Measurements from ENCODE around the gene ZNF536. TPM values are rescaled to one million over a fixed set of nuclear protein-coding genes. Genes with fewer than 3 reads are reported as not detected.
"Not testable (repeated sequence)": the region's sequence is repeated elsewhere in the genome, so short reads cannot be mapped to it uniquely, and the experiment has no call there.

Gene ZNF536
- total RNA-seq, 1 donor from 2014 or later, result 9.2 TPM

- no peaks in the 10 kb centered on the region for H3K36me3 Mint-ChIP-seq
- peaks cover 52% of the 10 kb centered on the region for H3K27me3 Mint-ChIP-seq
- no peak for DNase-seq (ENCODE audit: extremely low spot score, unreplicated experiment)
- H3K4me1 Mint-ChIP-seq (ENCODE audit: unreplicated experiment), result peaks cover 7% of the 10 kb centered on the region
- no peak overlapping the region for H3K4me3 Mint-ChIP-seq
- H3K27ac Mint-ChIP-seq, result no peak overlapping the region
- H3K9me3 Mint-ChIP-seq, result no peaks in the 10 kb centered on the region
- no peak for TF ChIP-seq CTCF (conservative IDR thresholded peaks at IDR 0.05)
Observed at GRCh38 chr19:30395283-30395682, 23.1 kb downstream of the ZNF536 start.

- H3K36me3 Mint-ChIP-seq; H3K4me3 Mint-ChIP-seq; DNase-seq (ENCODE audit: extremely low spot score, unreplicated experiment); H3K27ac Mint-ChIP-seq; H3K4me1 Mint-ChIP-seq (ENCODE audit: unreplicated experiment); H3K9me3 Mint-ChIP-seq: not testable (repeated sequence)
- H3K27me3 Mint-ChIP-seq, result peaks cover 27% of the 10 kb centered on the region
Observed at GRCh38 chr19:30398539-30398938, 26.4 kb downstream of the ZNF536 start.

- Mint-ChIP-seq H3K9me3 (no peaks in the 10 kb centered on the region), H3K4me3 (no peak overlapping the region), H3K36me3 (no peaks in the 10 kb centered on the region), H3K27ac (no peak overlapping the region), H3K4me1 (ENCODE audit: unreplicated experiment) (peaks cover 11% of the 10 kb centered on the region), H3K27me3 (peaks cover 15% of the 10 kb centered on the region)
- no peak for TF ChIP-seq CTCF (conservative IDR thresholded peaks at IDR 0.05)
- no peak for DNase-seq (ENCODE audit: extremely low spot score, unreplicated experiment)
Observed at GRCh38 chr19:30401956-30402355, 29.8 kb downstream of the ZNF536 start.

DNA sequence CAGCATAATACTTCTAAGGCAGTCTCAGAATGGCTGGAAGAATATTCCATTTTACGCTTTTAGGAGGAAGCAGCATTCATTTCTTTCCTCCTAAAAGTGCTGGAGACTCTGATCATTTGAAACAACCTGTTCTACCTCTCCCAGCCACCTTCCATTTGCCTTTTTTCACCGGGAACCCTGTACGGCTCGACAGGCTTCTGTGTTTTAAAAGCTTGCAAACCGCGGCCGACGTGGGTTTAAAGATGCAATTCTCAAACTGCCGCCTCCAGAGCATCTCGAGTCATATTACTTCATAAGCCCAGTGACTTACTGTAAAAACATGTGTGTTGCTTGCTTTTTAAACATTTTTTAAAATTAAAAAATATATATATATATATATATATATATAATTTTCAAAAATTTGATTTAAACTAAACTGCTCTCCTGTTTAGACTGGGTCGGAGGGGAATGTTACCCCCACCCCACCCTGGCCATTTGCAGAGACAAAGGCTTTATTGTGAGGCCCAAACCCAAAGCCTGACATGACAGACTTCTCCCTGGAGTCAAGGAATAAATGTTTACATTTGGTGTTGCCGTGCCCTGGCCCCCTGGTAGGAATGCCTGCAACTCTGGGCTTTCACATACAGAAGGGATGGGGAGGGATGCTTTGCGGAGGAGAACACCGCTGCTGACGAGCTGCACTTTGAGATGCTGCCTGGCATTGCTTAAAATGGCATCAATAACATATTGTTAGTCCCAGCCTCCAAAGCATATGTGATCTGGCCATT lies 30.4 kb downstream of the ZNF536 start:
- H3K36me3 Mint-ChIP-seq, result no peaks in the 10 kb centered on the region

DNA sequence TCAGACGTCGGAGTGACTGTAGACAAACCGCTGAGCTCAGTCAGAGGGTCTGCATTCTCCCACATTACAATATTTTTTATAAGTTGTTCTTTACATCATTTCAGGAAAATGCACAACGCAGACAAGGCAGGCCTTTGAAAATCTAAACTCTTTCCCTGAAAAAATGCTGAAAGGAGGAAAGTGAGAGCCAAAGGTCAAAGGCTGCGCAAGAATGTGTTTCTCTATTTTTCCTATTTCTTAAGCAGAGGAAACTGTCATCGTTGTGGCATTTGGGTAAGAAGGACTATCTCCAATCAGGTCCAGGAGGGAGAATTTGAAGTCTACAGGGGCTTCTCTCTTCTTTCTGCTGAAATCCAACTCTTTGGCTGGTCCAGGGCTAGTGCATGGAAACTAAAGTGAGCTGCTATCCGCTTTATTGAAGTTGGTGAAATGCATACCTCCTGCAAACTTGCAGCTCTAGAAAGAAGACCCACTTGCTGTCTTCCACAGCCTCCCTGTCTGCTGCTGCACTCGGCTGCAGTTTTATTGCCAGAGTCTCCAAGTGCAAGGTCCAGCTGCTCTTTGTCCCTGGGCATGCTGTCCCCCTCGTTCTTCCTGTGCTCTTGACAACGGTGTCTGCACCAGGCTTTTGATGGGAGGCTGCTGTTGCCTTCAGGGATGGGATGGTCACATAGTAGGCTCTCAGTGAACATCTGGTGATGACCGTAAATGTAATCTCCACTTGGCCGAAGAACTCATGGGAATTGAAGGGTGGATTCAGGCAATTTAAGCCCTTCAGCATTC lies 31.2 kb downstream of the ZNF536 start:
- peaks cover 11% of the 10 kb centered on the region for H3K4me1 Mint-ChIP-seq (ENCODE audit: unreplicated experiment)
- no peak for TF ChIP-seq CTCF (conservative IDR thresholded peaks at IDR 0.05)
- no peaks in the 10 kb centered on the region for H3K36me3 Mint-ChIP-seq
- no peak overlapping the region for H3K4me3 Mint-ChIP-seq
- no peak for DNase-seq (ENCODE audit: extremely low spot score, unreplicated experiment)
- H3K27me3 Mint-ChIP-seq, result peaks cover 9% of the 10 kb centered on the region
- no peaks in the 10 kb centered on the region for H3K9me3 Mint-ChIP-seq
- no peak overlapping the region for H3K27ac Mint-ChIP-seq

More for the DNA sequence above, 30.4 kb downstream of the ZNF536 start:
- no peaks in the 10 kb centered on the region for H3K9me3 Mint-ChIP-seq
- H3K27ac Mint-ChIP-seq, result no peak overlapping the region
- peaks cover 11% of the 10 kb centered on the region for H3K4me1 Mint-ChIP-seq (ENCODE audit: unreplicated experiment)
- peak; percentile 40 for DNase-seq (ENCODE audit: extremely low spot score, unreplicated experiment)
- TF ChIP-seq CTCF (conservative IDR thresholded peaks at IDR 0.05), result no peak
- peaks cover 9% of the 10 kb centered on the region for H3K27me3 Mint-ChIP-seq
- no peak overlapping the region for H3K4me3 Mint-ChIP-seq
